Measurements from ENCODE around the gene LAIR2. TPM values are rescaled to one million over a fixed set of nuclear protein-coding genes. Genes with fewer than 3 reads are reported as not detected.

LAIR2 gene
- total RNA-seq, 1 donor from 2014 or later: 1.1 TPM

DNA sequence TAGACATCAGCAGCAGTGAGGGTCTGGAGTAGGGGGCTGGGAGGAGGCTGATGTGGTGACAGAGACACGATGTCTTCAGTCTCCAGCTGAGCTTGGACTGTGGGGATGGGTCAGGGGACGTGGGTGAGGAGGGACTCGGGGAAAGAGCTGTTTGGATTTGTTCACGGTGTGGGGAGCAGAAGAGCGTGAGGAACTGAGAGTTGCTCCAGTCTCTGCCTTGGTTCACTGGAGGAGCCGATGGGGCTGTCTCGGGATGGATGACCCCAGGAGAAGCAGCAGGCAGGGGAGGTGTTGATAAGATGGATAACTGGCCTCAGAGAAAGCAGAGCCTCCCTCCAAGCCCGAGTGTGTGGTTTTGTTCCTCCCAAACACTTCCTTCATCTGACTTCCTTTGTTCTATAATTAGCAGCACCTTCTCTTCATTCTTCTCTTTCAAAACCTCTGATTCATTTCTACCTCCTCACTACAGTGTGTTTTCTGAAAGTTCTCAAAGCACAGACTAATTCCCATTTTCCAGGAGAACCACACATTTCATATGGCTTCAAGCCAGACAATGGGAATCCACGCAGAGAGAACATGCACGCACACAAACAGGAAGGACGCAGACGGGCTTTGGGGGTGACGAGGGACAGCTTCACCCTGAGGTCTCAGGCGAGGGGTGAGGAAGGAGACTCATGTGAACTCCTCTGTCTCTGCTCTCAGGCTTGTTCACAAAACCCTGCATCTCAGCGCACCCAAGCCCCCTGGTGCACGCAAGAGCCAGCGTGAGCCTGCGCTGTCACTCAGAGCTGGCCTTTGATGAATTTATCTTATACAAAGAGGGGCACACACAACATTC, 18.6 kb downstream of the LAIR2 start:
- DNase-seq (ENCODE audit: low spot score) (no peak), ATAC-seq (no peak)
- intact Hi-C loops (cut with DNase I): no loop called here

DNA sequence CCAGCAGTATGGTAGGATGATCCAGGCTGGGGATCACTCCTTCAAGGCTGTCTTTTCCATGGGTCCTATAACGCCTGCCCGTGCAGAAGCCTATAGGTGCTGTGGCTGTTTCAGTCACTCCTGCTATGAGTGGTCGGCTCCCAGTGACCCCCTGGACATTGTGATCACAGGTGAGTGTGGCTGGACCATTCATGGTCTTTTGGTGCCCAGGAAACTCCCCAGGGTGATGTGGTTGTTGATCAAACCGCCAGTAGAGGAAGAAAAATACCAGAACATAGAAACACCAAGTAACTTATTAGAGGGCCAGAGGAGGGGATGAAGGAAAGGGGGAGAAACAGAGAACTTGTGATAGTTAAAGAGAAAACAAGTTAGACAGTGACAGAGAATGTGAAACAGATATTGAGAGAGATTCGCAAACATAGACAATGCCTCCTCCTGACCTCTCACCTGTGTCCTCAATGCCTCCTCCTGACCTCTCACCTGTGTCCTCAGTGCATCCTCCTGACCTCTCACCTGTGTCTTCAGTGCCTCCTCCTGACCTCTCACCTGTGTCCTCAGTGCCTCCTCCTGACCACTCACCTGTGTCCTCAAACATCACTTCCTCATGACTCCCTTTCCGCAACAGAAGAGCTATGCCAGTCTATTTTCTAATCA, 19.4 kb downstream of the LAIR2 start:
- ATAC-seq (no peak), DNase-seq (ENCODE audit: low spot score) (no peak)
- intact Hi-C loops (cut with DNase I): no loop called here

- ATAC-seq: no peak
- intact Hi-C loops (cut with DNase I): no loop called here
- no peak for DNase-seq (ENCODE audit: low spot score)
These were observed 20.8 kb downstream of the LAIR2 start for GRCh38 chr19:54523403-54523802.

- no peak for ATAC-seq
- intact Hi-C loops (cut with DNase I): no loop called here
- no peak for DNase-seq (ENCODE audit: low spot score)
These were observed 23.0 kb downstream of the LAIR2 start for GRCh38 chr19:54525636-54526035.

DNA sequence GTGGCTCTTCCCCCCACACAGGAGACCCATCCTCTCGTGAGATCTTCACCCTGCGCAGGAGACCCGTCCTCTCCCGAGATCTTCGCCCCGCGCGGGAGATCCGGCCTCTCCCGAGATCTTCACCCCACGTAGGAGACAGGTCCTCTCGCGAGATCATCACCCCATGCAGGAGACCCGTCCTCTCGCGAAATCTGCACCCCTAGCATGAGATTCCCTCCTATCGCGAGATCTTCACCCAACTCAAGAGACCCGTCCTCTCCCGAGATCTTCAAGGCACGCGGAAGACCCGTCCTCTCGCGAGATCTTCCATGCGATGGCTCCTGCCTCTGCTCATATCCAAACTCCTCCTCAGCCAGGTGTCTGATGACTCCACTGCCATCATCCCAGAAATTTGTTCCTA, 24.3 kb downstream of the LAIR2 start:
- intact Hi-C loops (cut with DNase I): no loop called here
- DNase-seq (ENCODE audit: low spot score) (no peak), ATAC-seq (no peak)

GRCh38 chr19:54530866-54531265, 28.2 kb downstream of the LAIR2 start:
- intact Hi-C loops (cut with DNase I): no loop called here
- ATAC-seq (no peak), DNase-seq (ENCODE audit: low spot score) (no peak)

GRCh38 chr19:54532528-54532927, 29.9 kb downstream of the LAIR2 start:
- ATAC-seq: no peak
- intact Hi-C loops (cut with DNase I): no loop called here
- DNase-seq (ENCODE audit: low spot score): no peak

DNA sequence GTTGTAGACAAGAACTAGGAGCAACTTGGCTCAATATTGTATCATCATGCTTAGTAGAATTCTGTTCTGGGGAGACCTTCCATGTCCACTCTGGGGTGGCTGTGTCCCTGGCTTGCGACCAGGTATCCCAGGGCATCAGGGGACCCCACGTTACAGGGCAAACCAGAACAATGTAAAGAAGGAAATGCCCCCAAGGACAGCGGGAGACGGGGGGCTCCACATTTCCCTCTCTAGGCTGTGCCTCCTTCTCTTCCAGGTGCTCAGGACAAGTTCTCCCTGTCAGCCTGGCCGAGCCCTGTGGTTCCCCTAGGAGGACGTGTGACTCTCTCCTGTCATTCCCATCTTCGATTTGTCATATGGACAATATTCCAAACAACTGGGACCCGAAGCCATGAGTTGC, 30.8 kb downstream of the LAIR2 start:
- DNase-seq (ENCODE audit: low spot score) (no peak), ATAC-seq (no peak)
- intact Hi-C loops (cut with DNase I): no loop called here

DNA sequence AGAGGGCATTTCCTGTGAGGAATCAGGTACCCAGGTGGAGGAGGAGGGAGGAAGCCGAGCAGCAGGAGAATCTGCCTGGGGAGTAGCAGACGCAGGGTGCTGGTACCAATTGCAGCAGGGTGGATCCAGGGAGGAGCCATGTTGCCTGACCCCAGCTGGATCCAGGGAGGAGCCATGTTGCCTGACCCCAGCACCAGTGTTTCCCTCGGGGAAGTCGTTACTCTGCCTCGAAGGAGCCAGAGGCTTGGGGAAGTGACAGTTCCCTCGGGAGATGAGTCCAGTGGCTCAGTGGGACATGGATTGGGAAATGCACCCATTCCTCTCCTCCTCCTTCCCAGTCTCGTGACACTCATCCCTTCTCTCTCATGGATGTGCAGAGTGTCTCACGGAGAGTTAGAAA, 31.5 kb downstream of the LAIR2 start:
- DNase-seq (ENCODE audit: low spot score) (no peak), ATAC-seq (no peak)
- intact Hi-C loops (cut with DNase I): no loop called here

GRCh38 chr19:54535601-54536000, 33.0 kb downstream of the LAIR2 start:
- no peak for DNase-seq (ENCODE audit: low spot score)
- ATAC-seq: no peak
- intact Hi-C loops (cut with DNase I): no loop called here

DNA sequence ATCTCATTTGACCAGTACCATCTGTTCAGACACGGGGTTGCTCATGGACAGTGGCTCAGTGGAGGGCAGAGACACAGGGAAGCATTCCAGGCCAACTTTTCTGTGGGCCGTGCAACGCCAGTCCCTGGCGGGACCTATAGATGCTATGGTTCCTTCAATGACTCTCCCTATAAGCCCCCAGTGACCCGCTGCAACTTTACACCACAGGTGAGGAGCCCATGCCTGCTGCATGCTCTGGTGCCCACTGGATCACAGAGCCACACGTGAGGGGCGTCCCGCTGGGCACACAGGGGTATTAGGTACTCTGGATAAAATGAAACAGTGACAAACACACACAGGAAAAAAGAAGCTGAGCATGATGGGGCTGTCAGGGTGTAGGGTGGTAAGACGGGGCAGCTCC, 34.3 kb downstream of the LAIR2 start:
- ATAC-seq (no peak), DNase-seq (ENCODE audit: low spot score) (no peak)
- intact Hi-C loops (cut with DNase I): no loop called here

DNA sequence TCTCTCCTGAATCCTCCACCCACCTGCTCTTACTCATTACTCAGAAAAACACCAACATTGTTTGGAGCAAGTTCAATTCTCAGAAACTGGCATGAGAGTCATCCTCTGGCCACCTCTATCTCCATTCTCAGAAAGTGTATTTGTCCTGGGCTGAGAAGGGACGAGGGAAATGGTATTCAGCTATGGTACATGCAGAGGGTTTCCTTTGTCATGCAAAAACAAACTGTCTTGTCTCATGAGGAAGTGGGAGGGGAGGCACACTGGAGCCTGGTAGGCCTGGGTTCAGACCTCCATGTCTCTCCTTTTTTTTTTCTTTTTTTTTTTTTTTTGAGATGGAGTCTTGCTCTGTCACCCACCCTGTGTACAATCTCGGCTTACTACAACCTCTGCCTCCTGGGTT, 39.1 kb downstream of the LAIR2 start:
- intact Hi-C loops (cut with DNase I): no loop called here
- no peak for ATAC-seq

GRCh38 chr19:54548806-54549205, 46.2 kb downstream of the LAIR2 start:
- ATAC-seq: no peak
- intact Hi-C loops (cut with DNase I): no loop called here
- DNase-seq (ENCODE audit: low spot score): no peak

More for the DNA sequence above, 39.1 kb downstream of the LAIR2 start:
- DNase-seq (ENCODE audit: low spot score): no peak

DNA sequence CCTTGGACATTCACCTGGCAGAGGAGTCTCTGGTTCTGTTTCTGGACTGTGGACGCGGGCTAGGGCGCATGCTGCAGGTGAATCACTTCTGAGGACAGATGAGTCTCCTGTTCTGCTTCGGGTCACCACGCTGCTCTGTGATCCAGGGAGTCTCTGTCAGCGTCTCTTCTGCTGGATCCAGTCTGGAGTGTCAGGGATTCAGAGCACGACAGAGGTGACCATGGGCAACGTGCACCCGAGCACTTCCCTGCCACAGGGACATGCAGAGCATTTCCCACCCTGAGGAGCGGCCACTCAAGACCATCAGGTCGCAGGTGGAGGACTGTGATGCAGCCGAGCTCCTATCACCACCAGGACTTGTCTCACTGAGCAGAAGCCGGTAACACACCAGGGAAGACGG, 46.6 kb downstream of the LAIR2 start:
- no peak for DNase-seq (ENCODE audit: low spot score)
- intact Hi-C loops (cut with DNase I): no loop called here
- no peak for ATAC-seq

GRCh38 chr19:54551293-54551692, 48.7 kb downstream of the LAIR2 start:
- DNase-seq (ENCODE audit: low spot score): no peak
- no peak for ATAC-seq
- intact Hi-C loops (cut with DNase I): no loop called here

DNA sequence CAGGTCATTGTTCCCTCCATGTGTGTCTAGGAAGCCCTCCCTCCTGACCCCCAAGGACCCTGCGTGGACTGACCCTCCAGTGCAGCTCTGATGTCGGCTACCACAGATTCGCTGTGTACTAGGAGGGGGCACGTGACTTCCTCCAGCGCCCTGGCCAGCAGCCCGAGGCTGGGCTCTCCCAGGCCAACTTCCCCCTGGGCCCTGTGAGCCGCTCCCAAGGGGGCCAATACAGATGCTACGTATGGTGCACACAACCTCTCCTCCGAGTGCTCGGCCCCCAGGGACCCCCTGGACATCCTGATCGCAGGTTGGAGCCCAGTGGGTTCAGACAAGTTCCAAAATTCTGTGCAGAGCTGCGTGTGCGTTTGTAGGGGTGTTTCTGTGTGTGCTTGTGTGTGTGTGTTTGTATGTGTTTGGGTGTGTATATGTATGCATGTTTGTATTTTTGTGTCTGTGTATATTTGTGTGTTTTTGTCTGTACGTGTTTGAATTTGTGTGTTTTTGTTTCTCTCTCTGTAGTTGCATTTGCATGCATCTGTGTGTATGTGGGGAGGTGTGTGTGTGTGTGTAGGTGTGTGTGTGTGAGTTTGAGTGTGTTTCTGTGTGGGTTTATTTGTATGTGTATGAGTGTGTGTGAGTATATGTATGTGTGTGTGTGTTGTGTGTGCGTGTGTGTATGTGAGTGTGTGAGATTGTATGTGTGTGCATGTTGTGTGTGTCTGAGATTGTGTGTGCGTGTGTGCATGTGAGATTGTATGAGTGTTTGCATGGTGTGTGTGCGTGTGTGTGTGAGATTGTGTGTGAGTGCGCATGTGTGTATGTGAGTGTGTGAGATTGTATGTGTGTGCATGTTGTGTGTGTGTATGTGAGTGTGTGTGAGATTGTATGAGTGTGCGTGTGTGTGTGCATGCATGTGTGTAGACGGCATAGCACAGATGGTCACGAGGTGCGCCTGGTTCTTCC, 49.6 kb downstream of the LAIR2 start:
- DNase-seq (ENCODE audit: low spot score): no peak
- intact Hi-C loops (cut with DNase I): no loop called here
- ATAC-seq: no peak

DNA sequence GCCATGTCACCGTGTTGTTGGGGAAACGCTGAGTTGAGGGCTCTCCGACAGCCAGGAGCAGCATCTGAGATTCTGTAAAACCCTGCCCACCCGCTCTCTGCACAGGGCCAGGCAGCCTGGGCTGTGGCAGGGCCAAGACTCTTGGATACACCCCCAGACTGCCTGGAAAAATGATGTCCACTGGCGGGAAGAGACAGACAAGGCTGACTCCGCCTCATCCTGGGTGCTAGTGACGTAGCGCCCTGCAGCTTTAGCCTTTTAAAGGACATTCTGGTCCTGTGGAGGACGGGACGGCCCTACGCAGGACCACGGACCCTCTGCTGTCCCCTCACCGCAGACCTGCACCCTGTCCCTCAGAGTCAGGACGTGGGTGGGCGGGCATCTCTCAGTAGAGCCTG, 50.3 kb downstream of the LAIR2 start:
- no peak for DNase-seq (ENCODE audit: low spot score)
- intact Hi-C loops (cut with DNase I): no loop called here

DNA sequence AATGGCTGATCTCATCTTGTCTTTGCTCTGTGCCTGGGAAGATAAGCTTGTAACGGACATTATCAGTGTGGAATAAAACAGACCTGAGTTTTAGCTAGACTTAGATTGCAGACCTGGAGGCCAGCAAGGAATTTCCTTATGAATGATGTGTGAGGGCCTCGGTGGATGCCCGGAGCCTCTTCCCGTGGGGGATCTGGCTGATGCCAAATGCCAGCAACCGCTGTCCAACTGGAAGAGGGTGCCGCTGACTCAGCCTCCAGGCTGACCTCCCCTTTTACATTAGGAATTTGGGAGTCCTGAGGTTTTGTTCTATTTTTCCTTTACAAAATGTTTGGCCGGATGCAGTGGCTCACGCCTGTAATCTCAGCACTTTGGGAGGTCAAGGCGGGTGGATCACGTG, 51.4 kb downstream of the LAIR2 start:
- DNase-seq (ENCODE audit: low spot score) (no peak), ATAC-seq (no peak)
- intact Hi-C loops (cut with DNase I): no loop called here

More for the DNA sequence above, 50.3 kb downstream of the LAIR2 start:
- ATAC-seq: no peak

DNA sequence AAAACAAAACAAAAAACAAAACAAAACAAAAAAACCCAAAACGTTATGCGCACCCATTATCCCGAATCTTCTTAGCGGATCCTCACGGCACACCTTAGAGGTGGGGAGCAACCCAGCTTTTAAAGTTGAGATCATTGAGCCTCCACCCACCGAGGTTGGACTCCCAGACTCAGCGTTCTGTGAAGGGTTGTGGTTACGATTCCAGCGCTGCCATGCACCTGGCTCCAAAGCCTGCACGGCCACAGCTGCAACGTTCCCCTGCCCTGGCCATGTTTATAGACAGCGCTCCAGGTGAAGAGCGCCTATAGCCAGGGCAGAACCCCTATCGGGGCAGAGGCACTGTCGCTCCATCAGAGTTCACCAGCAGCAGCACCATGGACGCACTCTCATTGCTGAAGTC, 52.3 kb downstream of the LAIR2 start:
- DNase-seq (ENCODE audit: low spot score) (no peak), ATAC-seq (no peak)
- intact Hi-C loops (cut with DNase I): no loop called here

GRCh38 chr19:54556194-54556593, 53.6 kb downstream of the LAIR2 start:
- intact Hi-C loops (cut with DNase I): no loop called here
- ATAC-seq: no peak
- DNase-seq (ENCODE audit: low spot score): no peak
